GM21367 (cell line): ENCODE results near the gene CD99L2.

ENCODE experiments used
- ATAC-seq: cut with Tn5 transposase; IDR thresholded peaks from one replicate; pipeline ENCODE4 v1.9.1; 2021; ENCODE audit not compliant: unreplicated experiment

The CD99L2 gene

DNA sequence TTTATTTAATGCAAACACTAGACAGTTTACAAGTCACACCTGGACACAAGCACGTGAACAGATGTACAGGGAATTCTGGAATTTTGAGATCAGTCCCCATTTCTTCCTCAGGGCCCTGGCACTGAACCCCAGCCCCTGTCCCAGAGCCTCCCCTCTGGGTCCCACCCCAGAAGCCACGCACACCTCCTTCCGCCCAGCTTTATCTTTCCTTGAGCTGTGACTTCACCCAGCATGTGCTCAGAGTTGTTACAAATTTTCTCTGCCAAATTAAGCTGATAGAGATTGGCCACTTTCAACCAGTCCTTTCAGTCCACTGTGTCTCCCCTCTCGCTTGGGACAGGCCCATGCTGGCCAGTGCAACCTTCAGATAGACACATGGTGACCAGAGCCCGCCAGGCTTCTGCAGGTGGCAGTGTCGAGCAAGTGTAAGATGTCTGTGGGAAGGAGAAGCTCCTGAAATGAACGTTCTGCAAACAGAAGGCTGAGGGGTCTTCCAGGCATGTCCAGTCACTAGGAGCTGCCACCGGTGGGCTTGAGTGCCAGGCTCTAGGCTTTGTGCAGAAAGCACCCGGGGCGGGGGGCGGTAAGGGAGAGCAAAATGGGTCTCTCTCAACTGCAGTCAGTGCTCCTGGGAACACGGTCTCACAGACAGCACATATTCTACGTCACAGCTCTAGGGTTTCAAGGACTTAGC lies 132.0 kb downstream of the CD99L2 start:
- no peak for ATAC-seq

DNA sequence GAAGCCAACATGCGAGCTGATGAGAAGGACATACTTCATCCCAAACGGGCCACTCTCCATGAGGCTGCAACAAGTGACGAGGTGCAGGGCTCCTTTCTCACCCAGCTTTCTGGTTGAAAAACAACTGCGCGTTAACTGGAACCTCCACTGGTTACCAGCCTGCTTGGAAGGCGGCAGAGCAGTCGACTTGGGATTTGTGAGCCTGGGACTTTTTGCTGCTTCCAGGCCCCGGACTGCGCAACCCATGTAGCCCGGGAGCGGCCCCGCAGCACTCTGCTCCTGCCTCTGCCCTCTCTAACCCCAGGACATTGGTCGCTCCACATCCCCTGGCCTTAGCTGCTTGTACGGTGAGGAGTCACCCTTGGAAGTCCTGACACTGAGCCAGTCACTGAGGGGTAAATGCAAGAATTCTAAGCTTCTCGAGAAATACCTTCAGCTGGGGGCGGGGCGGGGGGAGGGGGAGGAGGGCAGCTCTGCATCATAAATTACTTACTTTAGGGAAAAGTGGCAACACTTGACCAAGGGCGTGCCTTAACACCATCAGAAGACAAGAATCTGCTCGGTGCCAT lies 132.6 kb downstream of the CD99L2 start:
- ATAC-seq, result no peak

DNA sequence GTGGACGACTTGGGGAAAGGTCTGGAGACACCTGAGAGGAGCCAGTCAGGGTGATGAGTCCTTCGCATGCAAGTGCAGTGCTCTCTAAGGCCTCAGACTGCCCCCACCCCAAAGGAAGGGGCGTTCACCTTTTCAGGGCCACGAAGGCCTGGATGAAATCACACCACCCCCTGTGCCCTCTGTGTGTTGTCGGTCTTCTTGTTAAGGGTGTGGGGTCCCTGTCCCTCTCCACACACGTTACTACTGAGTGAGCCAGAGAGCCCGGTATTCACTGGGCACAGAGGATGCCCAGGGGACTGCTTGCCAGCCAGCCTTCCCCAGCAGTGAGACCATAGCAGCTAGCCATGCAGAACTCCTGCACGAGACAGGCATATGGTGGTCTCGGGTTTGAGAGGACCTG lies 133.2 kb downstream of the CD99L2 start:
- no peak for ATAC-seq

DNA sequence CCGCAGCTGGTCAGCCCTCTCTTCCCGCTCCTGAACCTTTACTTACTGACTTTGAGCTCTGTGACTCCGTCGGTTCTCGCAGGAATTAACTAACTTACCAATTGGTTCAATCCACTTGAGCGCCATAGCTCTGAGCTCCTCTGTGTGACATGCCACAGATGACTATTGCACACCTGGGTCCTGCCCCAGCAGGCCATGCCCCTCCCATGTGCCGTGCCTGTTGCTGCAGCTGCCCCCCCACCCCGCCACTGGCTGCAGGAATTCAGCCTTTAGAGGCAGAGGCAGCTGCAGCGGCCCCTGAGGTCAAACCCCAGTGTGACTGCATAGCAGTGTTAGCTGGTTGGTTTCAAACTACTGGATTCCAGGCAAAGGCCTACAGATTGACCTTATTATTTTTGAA lies 134.7 kb downstream of the CD99L2 start:
- ATAC-seq, result no peak

DNA sequence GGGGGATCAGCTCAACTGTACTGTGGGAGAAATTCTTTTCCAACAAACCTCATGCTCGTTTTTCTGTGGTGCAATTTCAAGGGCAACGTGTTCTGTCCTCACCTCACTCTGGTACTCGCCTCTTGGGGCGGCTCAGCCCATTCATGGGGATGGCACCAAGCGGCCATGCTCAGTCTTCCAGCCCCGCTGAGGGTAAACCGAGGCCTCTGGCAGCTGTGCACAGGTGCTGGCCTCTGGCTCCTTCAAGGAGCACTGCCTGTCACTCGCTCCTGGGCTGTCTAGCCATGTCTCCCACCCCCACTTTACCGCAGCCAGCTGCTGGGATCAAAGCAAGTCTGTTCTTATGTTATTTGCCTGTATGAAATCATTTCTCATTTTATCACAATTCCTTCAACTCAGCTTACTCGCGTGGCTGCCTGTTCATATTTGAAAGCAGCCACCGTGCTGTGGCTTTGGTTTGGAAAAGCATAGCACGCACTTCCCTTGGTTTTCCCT lies 135.1 kb downstream of the CD99L2 start:
- ATAC-seq, result no peak

DNA sequence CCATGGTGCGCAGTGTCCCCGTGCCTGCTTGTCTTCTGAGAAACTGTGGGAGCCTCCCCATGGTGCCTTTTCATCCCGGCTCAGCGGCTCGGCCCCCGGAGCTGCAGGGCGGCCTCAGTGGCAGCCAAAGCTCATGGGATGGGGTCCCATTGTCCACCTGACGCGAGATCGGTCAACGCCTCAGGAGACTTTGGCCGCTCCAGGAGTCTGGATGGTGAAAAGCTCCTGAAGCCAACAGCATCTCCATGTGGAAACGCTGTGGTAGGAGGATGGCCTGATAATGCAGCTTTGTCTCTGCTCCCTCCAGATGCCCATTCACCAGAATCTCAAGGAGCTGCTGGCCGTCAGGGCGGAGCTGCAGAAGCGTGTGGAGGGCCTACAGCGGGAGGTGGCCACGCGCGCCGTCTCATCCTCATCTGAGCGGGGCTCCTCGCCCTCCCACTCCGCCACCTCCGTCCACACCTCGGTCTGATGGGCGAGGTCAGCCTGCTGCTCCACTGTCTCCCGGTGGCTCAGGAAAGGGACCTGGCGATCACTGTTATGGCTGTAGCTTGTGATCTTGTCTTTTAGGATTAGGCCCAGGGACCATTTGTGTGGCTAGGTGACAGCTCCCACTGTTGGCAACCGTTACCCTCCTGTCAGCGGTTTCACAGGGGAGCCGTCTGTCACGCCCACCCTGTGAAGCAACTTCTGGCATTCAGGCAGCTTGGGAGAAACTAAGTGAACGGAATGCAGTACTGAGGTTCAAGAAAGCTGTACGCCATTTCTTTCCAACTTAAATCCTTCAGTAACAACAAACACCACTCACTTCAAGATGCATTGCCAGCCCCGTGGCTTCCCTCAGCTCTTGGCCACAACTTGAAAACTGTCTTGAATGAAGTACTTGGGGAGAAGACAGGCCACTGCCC lies 136.0 kb downstream of the CD99L2 start:
- ATAC-seq, result no peak

DNA sequence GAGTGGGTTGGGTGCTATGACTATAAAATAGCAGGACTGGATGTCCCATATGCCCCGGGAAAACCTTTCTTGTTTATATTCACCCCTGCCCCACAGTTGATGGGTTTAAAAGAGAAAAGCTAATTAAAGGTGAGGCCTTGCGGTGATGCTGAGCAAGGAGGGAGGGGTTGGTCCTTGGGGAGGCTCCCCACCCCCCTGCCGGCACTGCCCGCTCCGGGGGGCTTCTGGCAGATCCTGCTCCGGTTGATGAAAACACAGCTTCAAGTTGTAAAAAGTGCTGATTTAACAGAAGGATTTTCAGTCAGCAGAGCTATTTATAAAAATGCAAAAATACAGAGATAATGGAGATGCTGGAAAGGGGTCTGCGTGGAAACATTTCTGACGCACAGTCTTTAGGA lies 136.7 kb downstream of the CD99L2 start:
- ATAC-seq, result no peak

DNA sequence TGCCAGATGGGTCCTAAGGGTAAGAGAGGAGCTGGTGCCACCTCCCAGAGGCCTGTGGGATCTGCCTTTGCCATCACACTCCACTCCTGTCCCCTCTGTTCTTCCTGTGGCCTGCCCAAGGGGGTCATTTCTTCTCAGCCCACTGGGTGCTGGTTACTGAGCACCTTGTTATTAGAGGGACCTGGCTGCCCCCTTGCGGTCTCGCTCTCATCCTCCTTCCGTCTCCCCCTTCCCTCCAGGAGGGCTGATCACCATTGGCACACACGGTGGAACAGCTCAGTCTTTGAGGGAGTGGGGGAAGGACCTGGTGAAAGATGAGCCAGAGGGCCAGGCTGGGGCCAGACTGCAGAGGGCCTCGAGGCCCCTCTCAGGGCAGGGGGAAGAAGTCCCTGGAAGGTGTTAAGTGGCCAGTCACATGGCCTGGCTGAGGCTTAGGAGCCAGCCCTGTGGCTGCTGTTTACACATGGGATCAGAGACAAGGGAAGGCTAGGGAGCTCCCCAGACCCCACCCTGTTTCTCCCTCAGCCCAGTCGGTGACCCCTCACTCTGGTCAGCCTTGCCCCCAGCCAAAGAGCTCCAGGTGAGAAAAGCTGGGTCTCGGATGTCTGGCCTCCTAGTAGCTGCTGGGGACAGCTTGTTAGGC lies 137.2 kb downstream of the CD99L2 start:
- no peak for ATAC-seq

DNA sequence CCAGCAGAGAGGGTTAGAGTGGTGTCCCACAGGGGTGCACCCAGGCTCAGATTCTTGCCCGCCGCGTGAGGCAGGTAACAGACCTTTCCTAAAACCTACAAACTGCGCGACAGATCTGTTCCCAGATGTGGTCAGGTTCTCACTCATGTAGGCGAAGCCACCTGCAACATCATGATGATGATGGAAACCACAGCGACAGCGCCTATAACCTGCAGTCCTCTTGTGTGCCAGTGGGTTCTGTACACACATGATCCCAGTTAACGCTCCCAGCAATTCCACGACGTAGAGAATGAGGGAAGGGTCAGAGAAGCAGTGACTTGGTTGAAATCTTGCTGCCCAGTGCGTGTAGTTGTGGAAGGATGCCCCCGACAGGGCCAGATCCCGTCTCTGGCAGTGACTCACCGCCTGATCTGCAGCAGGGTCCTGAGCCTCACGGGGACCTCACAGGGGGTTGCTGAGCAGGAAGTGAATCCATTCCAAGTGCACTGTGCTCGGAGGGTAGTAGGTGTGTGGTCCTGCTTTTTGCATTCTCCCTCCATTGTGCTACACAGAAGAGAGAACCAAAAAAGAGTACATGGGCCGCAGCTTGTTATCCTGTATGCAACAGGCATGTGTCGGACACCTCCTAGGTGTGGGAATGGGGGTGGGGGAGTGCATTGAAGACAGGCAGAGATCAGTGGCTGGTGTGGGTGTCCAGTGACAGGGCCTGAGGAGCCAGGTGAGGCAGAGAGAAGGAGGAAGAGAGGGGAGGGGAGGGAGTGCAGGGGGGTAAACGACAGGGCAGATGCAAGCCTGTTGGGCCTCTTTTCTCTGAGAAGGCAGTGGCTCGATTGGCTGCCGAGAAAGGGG lies 138.7 kb downstream of the CD99L2 start:
- ATAC-seq, result no peak

DNA sequence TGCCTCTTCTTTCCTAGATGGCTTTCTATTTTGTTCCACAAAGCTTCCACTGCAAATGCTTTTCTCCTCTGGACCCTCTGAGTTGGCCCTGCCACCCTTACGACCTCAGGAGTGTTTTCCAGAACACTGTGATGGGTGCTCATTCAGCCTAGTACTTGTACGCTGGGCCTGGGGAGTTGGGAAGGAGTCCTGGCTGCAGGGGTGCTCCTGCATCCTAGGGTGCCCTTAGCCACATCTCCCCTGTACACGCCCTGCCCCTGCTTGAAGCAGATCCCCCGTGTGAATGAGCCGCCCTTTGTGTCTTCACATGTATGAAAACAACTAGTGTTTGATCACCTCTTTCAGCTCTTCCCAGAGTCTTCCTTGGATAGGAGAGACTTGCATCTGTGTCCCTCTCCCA lies 141.1 kb downstream of the CD99L2 start:
- no peak for ATAC-seq

DNA sequence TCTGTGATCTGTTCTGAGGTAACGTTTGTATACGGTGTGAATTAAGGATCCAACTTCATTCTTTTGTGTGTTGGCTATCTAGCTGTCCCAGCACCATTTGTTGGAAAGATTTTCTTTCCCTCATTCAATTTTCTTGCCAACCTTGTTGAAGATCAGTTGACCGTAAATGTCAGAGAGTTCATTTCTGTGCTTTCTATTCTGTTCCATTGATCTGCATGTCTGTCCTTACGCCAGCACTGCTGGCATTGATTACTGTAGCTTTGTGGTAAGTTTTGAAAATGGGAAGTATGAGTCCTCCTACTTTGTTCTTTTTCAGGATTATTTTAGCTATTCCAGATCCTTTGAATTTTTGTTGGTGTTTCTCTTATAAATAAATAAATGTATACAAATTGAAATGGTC lies 144.5 kb downstream of the CD99L2 start:
- ATAC-seq, result no peak

DNA sequence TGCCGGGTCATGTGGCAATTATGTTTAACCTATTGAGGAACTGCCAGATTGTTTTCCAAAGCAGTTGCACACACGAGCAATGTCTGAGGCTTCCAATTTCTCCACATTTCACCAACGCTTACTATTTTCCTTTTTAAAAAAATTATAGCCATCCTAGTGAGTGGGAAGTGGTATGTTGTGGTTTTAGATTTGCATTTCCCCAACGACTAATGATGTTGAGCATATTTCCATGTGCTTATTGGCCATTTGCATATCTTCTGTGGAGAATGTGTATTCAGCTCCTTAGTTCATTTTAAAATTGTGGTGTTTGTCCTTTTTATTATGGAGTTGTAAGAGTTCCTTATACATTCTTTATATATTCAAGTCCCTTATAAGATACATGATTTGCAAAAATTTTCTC lies 145.1 kb downstream of the CD99L2 start:
- ATAC-seq, result no peak

DNA sequence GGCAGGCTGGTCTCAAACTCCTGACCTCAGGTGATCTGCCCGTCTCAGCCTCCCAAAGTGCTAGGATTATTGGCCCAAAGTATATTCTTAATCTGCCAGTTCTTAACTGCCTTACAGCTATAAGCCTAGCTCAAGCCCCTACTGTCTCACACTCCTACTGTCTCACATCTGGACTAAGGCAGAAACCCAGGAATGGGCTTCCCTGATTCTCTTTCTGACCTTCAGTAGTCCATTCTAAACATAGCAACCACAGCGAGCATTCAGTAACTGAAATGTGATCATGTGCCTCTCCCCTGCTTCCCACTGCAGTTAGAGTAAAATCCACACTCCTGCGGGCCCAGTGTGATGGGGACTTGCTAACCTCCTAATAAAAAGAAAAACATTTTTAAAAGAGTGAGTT lies 146.3 kb downstream of the CD99L2 start:
- ATAC-seq, result no peak

DNA sequence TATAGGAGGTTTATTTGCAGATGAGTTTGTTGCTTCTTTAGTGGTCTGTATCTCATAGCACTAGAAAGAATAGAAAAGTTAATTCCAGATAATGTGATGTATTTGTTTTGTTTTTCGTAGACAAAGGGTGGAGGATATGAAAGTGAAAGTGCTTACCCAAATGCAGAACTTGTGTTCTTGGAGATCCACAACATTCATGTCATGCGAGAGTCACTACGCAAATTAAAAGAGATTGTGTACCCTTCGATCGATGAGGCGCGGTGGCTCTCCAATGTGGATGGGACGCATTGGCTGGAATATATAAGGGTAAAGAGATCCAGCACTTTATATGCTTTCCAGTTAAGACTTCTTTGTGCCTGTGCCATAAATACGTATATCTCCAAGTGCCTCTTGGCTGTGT lies 162.0 kb downstream of the CD99L2 start:
- no peak for ATAC-seq

DNA sequence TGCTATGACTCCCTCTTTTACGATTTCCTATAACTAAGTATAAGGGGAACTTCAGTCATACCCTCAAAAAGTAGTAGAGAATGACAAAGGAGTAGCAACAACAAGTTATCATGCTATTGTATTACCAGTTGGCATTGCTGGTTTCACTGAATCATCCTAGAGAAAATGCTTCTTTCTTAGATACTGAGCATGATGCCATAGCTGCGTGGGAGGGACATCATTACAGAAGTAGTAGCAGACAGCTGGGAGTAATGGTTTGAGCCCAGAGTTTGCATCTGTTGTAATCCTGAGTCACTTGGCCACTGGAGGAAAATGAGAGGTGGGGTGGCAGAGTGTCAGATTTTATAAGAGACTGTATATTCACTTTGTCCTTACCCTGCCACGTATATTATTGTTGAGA lies 166.7 kb downstream of the CD99L2 start:
- no peak for ATAC-seq

DNA sequence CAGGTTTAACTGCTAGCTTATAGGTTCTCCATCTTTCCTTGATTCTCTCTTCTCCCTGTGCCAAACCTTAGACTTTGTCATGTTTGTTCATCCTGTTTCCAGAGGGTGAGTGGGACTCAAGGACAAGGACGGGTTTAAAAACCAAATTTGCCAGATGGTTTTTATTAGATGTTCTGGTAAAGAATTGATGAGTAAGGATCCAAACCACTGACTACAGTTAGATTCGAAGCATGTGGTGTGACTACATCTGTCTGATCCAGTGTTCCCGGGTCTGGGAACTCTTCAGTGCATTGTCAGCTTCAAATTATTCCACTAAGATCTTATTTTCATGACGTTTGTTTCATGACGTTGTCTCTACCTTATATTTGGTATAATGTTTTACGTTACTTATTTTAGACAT lies 167.7 kb downstream of the CD99L2 start:
- no peak for ATAC-seq

DNA sequence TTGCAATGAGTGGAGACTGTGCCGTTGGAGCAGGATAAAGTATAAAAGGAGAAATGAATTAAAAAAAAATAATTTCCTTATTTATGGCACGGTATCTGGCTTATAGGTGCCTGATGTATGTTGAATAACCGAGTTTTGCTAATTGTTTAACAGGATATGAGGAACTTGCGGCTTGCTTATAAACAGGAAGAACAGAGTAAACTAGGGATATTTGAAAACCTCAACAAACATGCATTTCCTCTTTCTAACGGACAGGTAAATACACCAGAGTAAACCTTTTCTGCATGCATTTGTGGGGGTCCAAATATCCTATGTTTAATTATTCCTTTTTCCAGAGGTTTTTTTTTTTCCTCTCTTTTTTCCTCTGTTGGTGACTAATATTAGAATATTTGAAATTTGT lies 168.5 kb downstream of the CD99L2 start:
- no peak for ATAC-seq

DNA sequence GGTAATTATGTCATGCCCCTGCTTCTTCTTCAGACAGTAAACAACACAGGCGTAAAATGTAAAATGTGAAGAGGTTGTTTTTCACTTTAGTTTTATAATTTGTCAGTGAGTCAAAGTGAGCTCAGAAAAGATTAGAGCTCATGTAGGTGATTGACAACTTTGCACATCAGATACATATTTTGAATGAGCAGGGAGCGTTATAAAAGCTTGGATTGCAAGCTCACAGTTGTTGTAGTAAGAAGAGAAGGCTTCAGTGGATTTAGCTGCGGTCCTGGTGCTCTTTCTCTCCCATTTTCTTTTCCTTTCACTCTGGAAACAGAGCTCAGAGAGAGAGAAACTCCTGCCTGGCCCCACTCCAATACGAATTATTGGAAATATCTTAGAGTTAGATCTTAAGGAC lies 178.8 kb downstream of the CD99L2 start:
- ATAC-seq, result no peak
